ENCODE measurements around the gene RERE.

DNA sequence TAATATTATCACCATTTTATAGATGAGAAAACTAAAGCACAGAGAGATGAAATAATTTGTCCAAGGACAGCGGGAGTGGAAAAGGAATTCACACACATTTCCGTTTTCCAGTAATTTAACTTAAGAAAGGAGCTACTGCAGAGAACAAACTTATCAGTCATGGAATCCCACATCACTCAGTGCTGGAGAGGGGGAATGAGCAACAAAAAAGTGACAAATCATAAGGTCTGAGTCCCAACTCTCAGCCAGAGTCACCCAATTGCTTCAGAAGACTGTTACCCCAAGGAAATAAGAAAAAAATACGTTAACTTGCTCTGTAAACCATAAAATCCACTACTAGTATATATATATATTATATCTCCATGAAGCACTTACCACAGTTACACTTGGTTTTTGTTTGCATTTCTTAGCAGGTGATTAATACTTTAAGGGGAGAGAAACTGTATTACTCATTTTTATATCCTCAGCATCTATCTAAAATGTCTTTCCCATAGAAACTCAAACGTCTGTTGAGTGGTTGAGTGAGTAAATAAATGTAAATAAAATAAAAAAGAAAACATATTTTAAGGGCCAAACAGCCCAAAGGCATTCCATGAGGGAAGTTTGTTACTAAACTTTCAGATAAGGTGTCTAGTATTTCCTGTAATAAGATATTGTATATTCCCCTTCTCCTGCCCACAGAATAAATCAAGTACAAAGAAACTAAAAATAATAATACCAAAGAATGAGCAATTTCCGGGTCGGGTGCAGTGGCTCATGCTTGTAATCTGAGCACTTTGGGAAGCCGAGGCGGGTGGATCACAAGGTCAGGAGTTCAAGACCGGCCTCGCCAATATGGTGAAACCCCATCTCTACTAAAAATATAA lies 422.8 kb downstream of the RERE start:
- TF ChIP-seq, protein P1, sequence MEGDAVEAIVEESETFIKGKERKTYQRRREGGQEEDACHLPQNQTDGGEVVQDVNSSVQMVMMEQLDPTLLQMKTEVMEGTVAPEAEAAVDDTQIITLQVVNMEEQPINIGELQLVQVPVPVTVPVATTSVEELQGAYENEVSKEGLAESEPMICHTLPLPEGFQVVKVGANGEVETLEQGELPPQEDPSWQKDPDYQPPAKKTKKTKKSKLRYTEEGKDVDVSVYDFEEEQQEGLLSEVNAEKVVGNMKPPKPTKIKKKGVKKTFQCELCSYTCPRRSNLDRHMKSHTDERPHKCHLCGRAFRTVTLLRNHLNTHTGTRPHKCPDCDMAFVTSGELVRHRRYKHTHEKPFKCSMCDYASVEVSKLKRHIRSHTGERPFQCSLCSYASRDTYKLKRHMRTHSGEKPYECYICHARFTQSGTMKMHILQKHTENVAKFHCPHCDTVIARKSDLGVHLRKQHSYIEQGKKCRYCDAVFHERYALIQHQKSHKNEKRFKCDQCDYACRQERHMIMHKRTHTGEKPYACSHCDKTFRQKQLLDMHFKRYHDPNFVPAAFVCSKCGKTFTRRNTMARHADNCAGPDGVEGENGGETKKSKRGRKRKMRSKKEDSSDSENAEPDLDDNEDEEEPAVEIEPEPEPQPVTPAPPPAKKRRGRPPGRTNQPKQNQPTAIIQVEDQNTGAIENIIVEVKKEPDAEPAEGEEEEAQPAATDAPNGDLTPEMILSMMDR (IDR thresholded peaks at IDR 0.05; ENCODE audit: insufficient read depth, low read depth, low read length): no peak
- TF ChIP-seq EZH2 (IDR thresholded peaks at IDR 0.05; ENCODE audit: insufficient read depth, low read length): no peak
